K562 (cell line): ENCODE data around the gene ARHGAP26. TPM values are rescaled to one million over a fixed set of nuclear protein-coding genes. Genes with fewer than 3 reads are reported as not detected.

Source experiments
- ATAC-seq: fragments of 200-7000 bp; cut with Tn5 transposase; 3 replicates; pipeline ENCODE4 v1.9.1; 2020; ENCODE audit warnings: moderate library complexity
- BruUV-seq: library from RNA; stranded (reverse); fragments of 400-500 nt; replicated peaks from 2 replicates; lab custom pipeline; 2021; lab: Mats Ljungman, UMichigan
- CTCF ChIA-PET: fragments of 300-600 bp; formaldehyde crosslinking; extraction: SDS; loops from one replicate; lab custom pipeline; 2021; ENCODE audit warnings: low intra/inter-chr PET ratio; lab: Yijun Ruan, JAX
- POLR2A ChIA-PET: fragments of 300-600, 350-650 bp; sonication (Branson Sonifier 250); formaldehyde crosslinking; extraction: SDS; loops from one replicate; lab custom pipeline; 2021; ENCODE audit warnings: antibody characterized with exemption, inconsistent platforms; lab: Yijun Ruan, JAX
- DNase-seq, 4 experiments: peaks; one replicate each; pipeline versions ENCODE4 v3.0.0 to v3.0.0-alpha.2; 2011 to 2018; ENCODE audit warnings: low spot score in 3 of 4, mixed read lengths in 3 of 4; ENCODE audit errors: extremely low read depth in 1 of 4
- FAIRE-seq: peaks from 2 replicates; lab custom pipeline; 2011; peaks lifted over from hg19 to GRCh38; lab: Jason Lieb, UNC
- H2AFZ ChIP-seq: 2 replicates; pipeline ENCODE4 v1.6.0; 2011; ENCODE audit warnings: low read depth, low read length, control low read depth, inconsistent platforms
- H3K27ac ChIP-seq: fragments of 200-600 bp; 3 replicates; pipeline ENCODE4 v1.8.0; 2011; ENCODE audit warnings: low read depth, mild to moderate bottlenecking, control low read depth, inconsistent platforms, low read length, moderate library complexity, mixed read lengths; ENCODE audit errors: extremely low read depth
- H3K27me3 ChIP-seq, 2 experiments: fragments of 300-600 bp in 1 of 2; 2 replicates in 1 of 2; 3 replicates in 1 of 2; pipeline versions ENCODE4 v1.6.0 to v1.8.0; 2011; ENCODE audit warnings: inconsistent platforms in 2 of 2, low read length in 2 of 2, mild to moderate bottlenecking in 1 of 2, mixed read lengths in 1 of 2, moderate library complexity in 1 of 2; ENCODE audit not compliant: control insufficient read depth in 2 of 2, insufficient read depth in 2 of 2
- H3K36me3 ChIP-seq: fragments of 300-600 bp; 3 replicates; pipeline ENCODE4 v1.8.0; 2011; ENCODE audit warnings: mild to moderate bottlenecking, low read length, inconsistent platforms; ENCODE audit not compliant: control insufficient read depth, insufficient read depth
- H3K4me1 ChIP-seq, 2 experiments: fragments of 200-600 bp in 1 of 2; replicated peaks in 1 of 2; 2 replicates in 1 of 2; 3 replicates in 1 of 2; pipeline versions ENCODE4 v1.5.1 to v1.8.0; 2011; ENCODE audit warnings: inconsistent platforms in 2 of 2, low read length in 2 of 2, mild to moderate bottlenecking in 1 of 2, mixed read lengths in 1 of 2, moderate library complexity in 1 of 2; ENCODE audit not compliant: control insufficient read depth in 2 of 2, insufficient read depth in 2 of 2
- H3K4me2 ChIP-seq: 2 replicates; pipeline ENCODE4 v1.6.1; 2011; ENCODE audit warnings: low read length, control low read depth, inconsistent platforms, mixed read lengths; ENCODE audit not compliant: insufficient read depth
- H3K4me3 ChIP-seq: fragments of 200-600 bp; sonication (generic), shearing (Covaris generic); 2 replicates; pipeline ENCODE4 v1.5.1; 2016; ENCODE audit warnings: control low read depth, inconsistent platforms
- H3K79me2 ChIP-seq: fragments of 200-600 bp; 3 replicates; pipeline ENCODE4 v1.8.0; 2011; ENCODE audit warnings: low read length, inconsistent platforms; ENCODE audit not compliant: control insufficient read depth, insufficient read depth
- H3K9ac ChIP-seq, 2 experiments: 2 replicates each; pipeline versions ENCODE4 v1.6.0 to v1.6.1; 2011; ENCODE audit warnings: low read depth in 2 of 2, low read length in 2 of 2, control low read depth in 1 of 2, inconsistent platforms in 1 of 2, mild to moderate bottlenecking in 1 of 2, mixed read lengths in 1 of 2; ENCODE audit not compliant: insufficient read depth in 1 of 2
- H3K9me1 ChIP-seq: one replicate; pipeline ENCODE4 v1.6.0; 2011; ENCODE audit warnings: inconsistent platforms, mild to moderate bottlenecking, low read length, moderate library complexity; ENCODE audit not compliant: control insufficient read depth, insufficient read depth
- H3K9me3 ChIP-seq: replicated peaks from 2 replicates; pipeline ENCODE4 v1.5.1; 2011; ENCODE audit warnings: low read depth, low read length, inconsistent platforms; ENCODE audit not compliant: control insufficient read depth, insufficient read depth
- H4K20me1 ChIP-seq: replicated peaks from 2 replicates; pipeline ENCODE4 v1.6.1; 2011; ENCODE audit warnings: low read length, inconsistent platforms, mixed read lengths; ENCODE audit not compliant: control insufficient read depth, insufficient read depth
- DNMT1 ChIP-seq: fragments of 450-650 bp; IDR thresholded peaks from 2 replicates; pipeline ENCODE4 v1.6.1; 2016; ENCODE audit warnings: antibody characterized with exemption, mild to moderate bottlenecking
- FIP1L1 ChIP-seq: fragments of 200-400 bp; formaldehyde crosslinking; IDR thresholded peaks from 2 replicates; pipeline ENCODE4 v1.6.1; 2018; ENCODE audit warnings: mild to moderate bottlenecking, low read depth, low read length; ENCODE audit not compliant: poor library complexity, severe bottlenecking
- HMG20A ChIP-seq: fragments of 450-650 bp; formaldehyde crosslinking; conservative IDR thresholded peaks from 2 replicates; pipeline ENCODE4 v1.4.0; 2020; ENCODE audit warnings: mild to moderate bottlenecking, mixed read lengths
- MAFG ChIP-seq: fragments of 450-650 bp; conservative IDR thresholded peaks from 2 replicates; pipeline ENCODE4 v1.6.1; 2016; ENCODE audit warnings: missing genetic modification characterization, missing compliant biosample characterization
- MBD2 ChIP-seq: sonication (generic); IDR thresholded peaks from 2 replicates; pipeline ENCODE4 v1.6.1; 2016; ENCODE audit warnings: low read depth, borderline replicate concordance
- NBN ChIP-seq: fragments of 450-650 bp; IDR thresholded peaks from 2 replicates; pipeline ENCODE4 v1.6.1; 2016; ENCODE audit warnings: low read depth, mild to moderate bottlenecking
- SMAD1 ChIP-seq: fragments of 150-350 bp; IDR thresholded peaks from 2 replicates; pipeline ENCODE4 v1.6.1; 2014; ENCODE audit warnings: low read length, low read depth; ENCODE audit not compliant: partially characterized antibody
- WGBS: fragments of 100-300 bp; shearing (Covaris generic); methylation state at CpG from one replicate; pipeline ENCODE4 v1.1.6; 2016; ENCODE audit warnings: low coverage, mixed read lengths; ENCODE audit not compliant: insufficient coverage; ENCODE audit errors: missing lambda C conversion rate; 5-methylcytosine and 5-hydroxymethylcytosine counted together
- in situ Hi-C: fragments of 300-500 bp; cut with MboI; formaldehyde crosslinking; loops from 4 replicates; pipeline ENCODE4 v1.15.0; 2018; ENCODE audit warnings: inconsistent platforms, mixed read lengths
- intact Hi-C: fragments of 100-400 bp; cut with micrococcal nuclease; formaldehyde crosslinking; loops from 2 replicates; pipeline ENCODE4 v1.14.2; 2022
- polyA plus RNA-seq, 8 experiments: library from polyadenylated mRNA; depleted of rRNA in 4 of 8; stranded (reverse) in 5 of 8; unstranded in 3 of 8; fragments of >200 nt; fragmentation: Nextera tagmentation in 2 of 8; fragmentation: Illumina TruSeq in 1 of 8; extraction: Ambion mirVana in 2 of 8; extraction: Trizol in 1 of 8; gene quantifications; 2 replicates each; pipeline versions ENCODE4 v1.2.1 to v1.2.3, GENCODE V29; 2011 to 2014; ENCODE audit warnings: inconsistent platforms in 1 of 8, missing spikeins in 1 of 8
- total RNA-seq, 7 experiments: library from RNA; depleted of rRNA in 6 of 7; stranded (reverse); fragments of >200 nt in 6 of 7; fragmentation: Illumina TruSeq in 2 of 7; extraction: Trizol in 2 of 7; gene quantifications; 2 replicates each; pipeline versions ENCODE4 v1.2.1 to v1.2.3, GENCODE V29; 2011 to 2021; ENCODE audit warnings: low replicate concordance in 1 of 7
- TF ChIP-seq, protein P1 (sequence below): conservative IDR thresholded peaks from 2 replicates; pipeline ENCODE4 v1.6.1; 2011; ENCODE audit warnings: low read depth, mild to moderate bottlenecking, low read length; ENCODE audit not compliant: control insufficient read depth
- TF ChIP-seq, protein P2 (sequence below): fragments of 200-800 bp; sonication (Bioruptor generic); IDR thresholded peaks from 2 replicates; pipeline ENCODE4 v1.6.1; 2017; ENCODE audit warnings: missing genetic modification characterization, missing compliant biosample characterization
- TF ChIP-seq, protein P3 (sequence below): fragments of 450-650 bp; formaldehyde crosslinking; conservative IDR thresholded peaks from 2 replicates; pipeline ENCODE4 v1.4.0; 2022; ENCODE audit warnings: mild to moderate bottlenecking, missing genetic modification characterization

The ARHGAP26 gene
- total and polyA plus RNA-seq, 9 of the 15 experiments (the other 6 are each of a cell fraction or from before 2014, with no cell fraction given): 0.13 to 1.1 (median 0.55) TPM

DNA sequence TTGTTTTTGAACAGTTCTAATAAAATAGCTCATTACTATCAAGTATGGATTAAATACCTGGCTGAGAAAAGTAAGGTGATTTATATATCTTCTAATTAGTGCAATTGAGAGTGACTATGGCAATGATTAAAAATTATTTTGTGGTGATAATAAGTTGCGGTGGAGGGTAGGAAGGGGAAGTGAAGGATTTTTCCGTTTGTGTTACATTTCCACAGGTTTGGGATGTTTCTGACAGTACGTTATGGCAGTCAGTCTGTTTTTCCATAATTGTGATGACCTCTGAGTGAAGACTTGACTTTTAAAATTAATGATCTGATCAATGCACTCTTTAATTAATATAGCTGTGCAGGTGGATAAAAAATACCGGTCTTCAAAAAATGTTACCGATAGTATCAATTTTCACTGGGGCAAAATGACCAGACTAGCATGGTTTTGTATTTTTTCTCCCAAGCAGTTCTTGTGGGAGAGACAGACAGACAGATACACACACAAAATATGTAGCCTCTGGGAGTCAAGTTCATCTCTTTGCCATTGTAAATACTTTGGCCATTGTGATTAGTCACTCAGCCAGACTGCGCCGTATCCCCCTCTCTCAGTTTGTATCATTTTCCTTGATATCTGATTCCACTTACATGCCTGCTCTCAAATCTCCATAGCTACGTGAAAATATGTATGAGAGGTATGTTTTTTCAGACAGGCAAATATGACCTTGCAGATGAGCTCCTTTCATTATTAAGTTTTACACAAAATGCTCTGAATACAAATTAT, 60.2 kb downstream of the ARHGAP26 start:
- Histone ChIP-seq H2AFZ (no peak overlapping the region), H3K27me3 (peaks cover 2 to 9% of the 10 kb centered on the region in 2 experiments; a peak in 2 of 5 replicates), H3K9ac (no peak overlapping the region), H3K9me3 (no peaks in the 10 kb centered on the region), H3K27ac (no peak overlapping the region), H3K4me2 (no peak overlapping the region), H3K79me2 (no peaks in the 10 kb centered on the region), H3K4me3 (no peak overlapping the region), H3K9me1 (no peaks in the 10 kb centered on the region), H3K36me3 (no peaks in the 10 kb centered on the region), H3K4me1 (no peaks in the 10 kb centered on the region; a peak in 1 of 5 replicates), H4K20me1 (no peaks in the 10 kb centered on the region)
- ATAC-seq: no peak
- no TSS peak for BruUV-seq
- 5% methylated on average over 8 of the region's 8 CpGs for WGBS
- no peak for FAIRE-seq
- intact Hi-C loops (no loop called here), in situ Hi-C loops (no loop called here)
- no peak for TF ChIP-seq NBN
- TF ChIP-seq FIP1L1: no peak
- TF ChIP-seq SMAD1: no peak
- TF ChIP-seq, protein P1, sequence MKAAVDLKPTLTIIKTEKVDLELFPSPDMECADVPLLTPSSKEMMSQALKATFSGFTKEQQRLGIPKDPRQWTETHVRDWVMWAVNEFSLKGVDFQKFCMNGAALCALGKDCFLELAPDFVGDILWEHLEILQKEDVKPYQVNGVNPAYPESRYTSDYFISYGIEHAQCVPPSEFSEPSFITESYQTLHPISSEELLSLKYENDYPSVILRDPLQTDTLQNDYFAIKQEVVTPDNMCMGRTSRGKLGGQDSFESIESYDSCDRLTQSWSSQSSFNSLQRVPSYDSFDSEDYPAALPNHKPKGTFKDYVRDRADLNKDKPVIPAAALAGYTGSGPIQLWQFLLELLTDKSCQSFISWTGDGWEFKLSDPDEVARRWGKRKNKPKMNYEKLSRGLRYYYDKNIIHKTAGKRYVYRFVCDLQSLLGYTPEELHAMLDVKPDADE: no peak
- no peak for TF ChIP-seq HMG20A (CRISPR knock-in tag)
- no peak for TF ChIP-seq DNMT1
- TF ChIP-seq, protein P2, sequence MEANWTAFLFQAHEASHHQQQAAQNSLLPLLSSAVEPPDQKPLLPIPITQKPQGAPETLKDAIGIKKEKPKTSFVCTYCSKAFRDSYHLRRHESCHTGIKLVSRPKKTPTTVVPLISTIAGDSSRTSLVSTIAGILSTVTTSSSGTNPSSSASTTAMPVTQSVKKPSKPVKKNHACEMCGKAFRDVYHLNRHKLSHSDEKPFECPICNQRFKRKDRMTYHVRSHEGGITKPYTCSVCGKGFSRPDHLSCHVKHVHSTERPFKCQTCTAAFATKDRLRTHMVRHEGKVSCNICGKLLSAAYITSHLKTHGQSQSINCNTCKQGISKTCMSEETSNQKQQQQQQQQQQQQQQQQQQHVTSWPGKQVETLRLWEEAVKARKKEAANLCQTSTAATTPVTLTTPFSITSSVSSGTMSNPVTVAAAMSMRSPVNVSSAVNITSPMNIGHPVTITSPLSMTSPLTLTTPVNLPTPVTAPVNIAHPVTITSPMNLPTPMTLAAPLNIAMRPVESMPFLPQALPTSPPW (CRISPR knock-in tag): no peak
- TF ChIP-seq, protein P3, sequence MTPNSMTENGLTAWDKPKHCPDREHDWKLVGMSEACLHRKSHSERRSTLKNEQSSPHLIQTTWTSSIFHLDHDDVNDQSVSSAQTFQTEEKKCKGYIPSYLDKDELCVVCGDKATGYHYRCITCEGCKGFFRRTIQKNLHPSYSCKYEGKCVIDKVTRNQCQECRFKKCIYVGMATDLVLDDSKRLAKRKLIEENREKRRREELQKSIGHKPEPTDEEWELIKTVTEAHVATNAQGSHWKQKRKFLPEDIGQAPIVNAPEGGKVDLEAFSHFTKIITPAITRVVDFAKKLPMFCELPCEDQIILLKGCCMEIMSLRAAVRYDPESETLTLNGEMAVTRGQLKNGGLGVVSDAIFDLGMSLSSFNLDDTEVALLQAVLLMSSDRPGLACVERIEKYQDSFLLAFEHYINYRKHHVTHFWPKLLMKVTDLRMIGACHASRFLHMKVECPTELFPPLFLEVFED (CRISPR knock-in tag): no peak
- TF ChIP-seq MAFG (tag): no peak
- TF ChIP-seq MBD2: no peak
- POLR2A ChIA-PET: no interaction called here
- CTCF ChIA-PET: no interaction called here
- no peak for DNase-seq
